HEK293 (cell line): ENCODE data around the gene TPM1.

ENCODE experiments used
- CTCF ChIA-PET: fragments of 350-600 bp; formaldehyde crosslinking; extraction: SDS; loops from one replicate; lab custom pipeline; 2021; ENCODE audit warnings: antibody characterized with exemption; lab: Yijun Ruan, JAX
- POLR2A ChIA-PET: fragments of 300-600 bp; formaldehyde crosslinking; extraction: SDS; loops from one replicate; lab custom pipeline; 2020; ENCODE audit warnings: antibody characterized with exemption, inconsistent platforms; lab: Yijun Ruan, JAX
- H3K27ac ChIP-seq: fragments of 200-500 bp; sonication (Bioruptor generic); 2 replicates; pipeline ENCODE4 v1.5.1; 2014; ENCODE audit warnings: low read depth, low read length, control low read depth, inconsistent platforms; ENCODE audit errors: extremely low read depth
- H3K36me3 ChIP-seq, 2 experiments: fragments of 200-500 bp in 1 of 2; sonication (Bioruptor generic) in 1 of 2; 1 replicate in 1 of 2; 2 replicates in 1 of 2; pipeline ENCODE4 v1.5.1; 2014 to 2017; ENCODE audit warnings: inconsistent platforms in 2 of 2, low read length in 2 of 2; ENCODE audit not compliant: control insufficient read depth in 2 of 2, insufficient read depth in 1 of 2
- H3K4me1 ChIP-seq: fragments of 200-500 bp; sonication (Bioruptor generic); 2 replicates; pipeline ENCODE4 v1.5.1; 2014; ENCODE audit warnings: mild to moderate bottlenecking, low read length, inconsistent platforms; ENCODE audit not compliant: control insufficient read depth, insufficient read depth
- H3K4me3 ChIP-seq: 2 replicates; pipeline ENCODE4 v1.5.1; 2011; ENCODE audit warnings: low read depth, mild to moderate bottlenecking, control low read depth, low read length, moderate library complexity
- H3K9me3 ChIP-seq: fragments of 200-500 bp; sonication (Bioruptor generic); 2 replicates; pipeline ENCODE4 v1.5.1; 2014; ENCODE audit warnings: low read depth, low read length, inconsistent platforms; ENCODE audit not compliant: control insufficient read depth, insufficient read depth
- AEBP2 ChIP-seq: fragments of 450-650 bp; formaldehyde crosslinking; IDR thresholded peaks from 2 replicates; pipeline ENCODE4 v1.5.1; 2016; ENCODE audit warnings: missing biosample characterization, missing genetic modification characterization, borderline replicate concordance
- INSM2 ChIP-seq: fragments of 450-650 bp; formaldehyde crosslinking; IDR thresholded peaks from 2 replicates; pipeline ENCODE4 v1.5.1; 2016; ENCODE audit warnings: missing biosample characterization, missing genetic modification characterization
- MYNN ChIP-seq: fragments of 450-650 bp; formaldehyde crosslinking; IDR thresholded peaks from 2 replicates; pipeline ENCODE4 v1.5.1; 2016; ENCODE audit warnings: missing biosample characterization, missing genetic modification characterization, borderline replicate concordance
- RBAK ChIP-seq: fragments of 450-650 bp; formaldehyde crosslinking; IDR thresholded peaks from 2 replicates; pipeline ENCODE4 v1.5.1; 2016; ENCODE audit warnings: missing biosample characterization, missing genetic modification characterization
- TCF7L2 ChIP-seq: IDR thresholded peaks from 2 replicates; pipeline ENCODE4 v1.6.1; 2011; ENCODE audit warnings: low read depth, mild to moderate bottlenecking, inconsistent platforms, low read length, moderate library complexity, borderline replicate concordance
- ZNF157 ChIP-seq: fragments of 450-650 bp; formaldehyde crosslinking; IDR thresholded peaks from 2 replicates; pipeline ENCODE4 v1.5.1; 2016; ENCODE audit warnings: missing biosample characterization, missing genetic modification characterization
- ZNF18 ChIP-seq: fragments of 450-650 bp; formaldehyde crosslinking; IDR thresholded peaks from 2 replicates; pipeline ENCODE4 v1.5.1; 2016; ENCODE audit warnings: missing biosample characterization, missing genetic modification characterization
- ZNF266 ChIP-seq: fragments of 450-650 bp; formaldehyde crosslinking; IDR thresholded peaks from 2 replicates; pipeline ENCODE4 v1.5.1; 2016; ENCODE audit warnings: missing biosample characterization, missing genetic modification characterization, low read depth
- ZNF473 ChIP-seq: fragments of 450-650 bp; formaldehyde crosslinking; IDR thresholded peaks from 2 replicates; pipeline ENCODE4 v1.5.1; 2017; ENCODE audit warnings: missing biosample characterization, missing genetic modification characterization
- ZNF558 ChIP-seq: fragments of 450-650 bp; formaldehyde crosslinking; IDR thresholded peaks from 2 replicates; pipeline ENCODE4 v1.5.1; 2016; ENCODE audit warnings: missing biosample characterization, missing genetic modification characterization
- ZNF596 ChIP-seq: fragments of 450-650 bp; IDR thresholded peaks from 2 replicates; pipeline ENCODE4 v1.5.0; 2018; ENCODE audit warnings: missing biosample characterization, mild to moderate bottlenecking, missing genetic modification characterization, moderate library complexity
- ZNF623 ChIP-seq: fragments of 450-650 bp; formaldehyde crosslinking; IDR thresholded peaks from 2 replicates; pipeline ENCODE4 v1.5.1; 2016; ENCODE audit warnings: missing biosample characterization, missing genetic modification characterization
- ZNF747 ChIP-seq: fragments of 450-650 bp; formaldehyde crosslinking; IDR thresholded peaks from 2 replicates; pipeline ENCODE4 v1.5.1; 2016; ENCODE audit warnings: missing biosample characterization, missing genetic modification characterization
- ZNF776 ChIP-seq: fragments of 450-650 bp; formaldehyde crosslinking; IDR thresholded peaks from 2 replicates; pipeline ENCODE4 v1.5.0; 2017; ENCODE audit warnings: missing biosample characterization, missing genetic modification characterization, borderline replicate concordance
- ZSCAN30 ChIP-seq: fragments of 450-650 bp; IDR thresholded peaks from 2 replicates; pipeline ENCODE4 v1.5.1; 2018; ENCODE audit warnings: missing biosample characterization, mild to moderate bottlenecking, missing genetic modification characterization, moderate library complexity
- TF ChIP-seq, protein P1 (sequence below): IDR thresholded peaks from 2 replicates; pipeline ENCODE4 v1.6.1; 2011; ENCODE audit warnings: mild to moderate bottlenecking, low read depth, low read length, borderline replicate concordance
- TF ChIP-seq, protein P2 (sequence below): fragments of 450-650 bp; formaldehyde crosslinking; IDR thresholded peaks from 2 replicates; pipeline ENCODE4 v1.5.1; 2016; ENCODE audit warnings: missing biosample characterization, missing genetic modification characterization
- TF ChIP-seq, protein P3 (sequence below): fragments of 450-650 bp; formaldehyde crosslinking; optimal IDR thresholded peaks from 2 replicates; pipeline ENCODE3; 2016; ENCODE audit warnings: missing biosample characterization, mild to moderate bottlenecking, missing genetic modification characterization
- TF ChIP-seq, protein P4 (sequence below): fragments of 450-650 bp; formaldehyde crosslinking; IDR thresholded peaks from 2 replicates; pipeline ENCODE4 v1.5.1; 2016; ENCODE audit warnings: missing biosample characterization, missing genetic modification characterization

Gene TPM1

DNA sequence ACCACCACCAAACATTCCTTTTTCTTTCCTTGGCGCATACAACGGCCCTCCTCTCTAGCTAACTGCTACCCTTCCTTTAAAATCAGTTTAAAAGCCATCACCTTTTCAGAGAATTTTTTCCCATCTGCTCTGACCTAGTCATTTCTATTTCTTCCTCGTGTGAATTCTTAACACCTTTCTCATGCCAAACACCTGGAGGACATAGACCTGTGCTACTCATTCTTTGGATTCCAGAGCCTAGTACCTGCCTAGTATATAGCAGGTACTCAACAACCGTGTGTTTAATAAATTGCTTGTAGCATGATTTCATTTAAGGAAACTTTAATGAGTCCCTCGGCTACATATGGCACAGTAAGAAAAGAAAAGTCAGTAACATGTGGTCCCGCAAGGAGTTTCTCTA is 2.0 kb upstream of the TPM1 start:
- Histone ChIP-seq H3K4me3 (no peak overlapping the region), H3K36me3 (peaks cover 0 to 6% of the 10 kb centered on the region in 2 experiments; a peak in 1 of 3 replicates), H3K9me3 (no peaks in the 10 kb centered on the region), H3K27ac (no peak overlapping the region), H3K4me1 (peaks cover 5% of the 10 kb centered on the region)
- POLR2A ChIA-PET: no interaction called here
- no peak for TF ChIP-seq MYNN (tag by site-specific recombination)
- TF ChIP-seq ZNF157 (tag by site-specific recombination): no peak
- TF ChIP-seq, protein P1, sequence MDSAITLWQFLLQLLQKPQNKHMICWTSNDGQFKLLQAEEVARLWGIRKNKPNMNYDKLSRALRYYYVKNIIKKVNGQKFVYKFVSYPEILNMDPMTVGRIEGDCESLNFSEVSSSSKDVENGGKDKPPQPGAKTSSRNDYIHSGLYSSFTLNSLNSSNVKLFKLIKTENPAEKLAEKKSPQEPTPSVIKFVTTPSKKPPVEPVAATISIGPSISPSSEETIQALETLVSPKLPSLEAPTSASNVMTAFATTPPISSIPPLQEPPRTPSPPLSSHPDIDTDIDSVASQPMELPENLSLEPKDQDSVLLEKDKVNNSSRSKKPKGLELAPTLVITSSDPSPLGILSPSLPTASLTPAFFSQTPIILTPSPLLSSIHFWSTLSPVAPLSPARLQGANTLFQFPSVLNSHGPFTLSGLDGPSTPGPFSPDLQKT: no peak
- no peak for TF ChIP-seq ZNF623
- no peak for TF ChIP-seq ZNF473
- TF ChIP-seq, protein P2, sequence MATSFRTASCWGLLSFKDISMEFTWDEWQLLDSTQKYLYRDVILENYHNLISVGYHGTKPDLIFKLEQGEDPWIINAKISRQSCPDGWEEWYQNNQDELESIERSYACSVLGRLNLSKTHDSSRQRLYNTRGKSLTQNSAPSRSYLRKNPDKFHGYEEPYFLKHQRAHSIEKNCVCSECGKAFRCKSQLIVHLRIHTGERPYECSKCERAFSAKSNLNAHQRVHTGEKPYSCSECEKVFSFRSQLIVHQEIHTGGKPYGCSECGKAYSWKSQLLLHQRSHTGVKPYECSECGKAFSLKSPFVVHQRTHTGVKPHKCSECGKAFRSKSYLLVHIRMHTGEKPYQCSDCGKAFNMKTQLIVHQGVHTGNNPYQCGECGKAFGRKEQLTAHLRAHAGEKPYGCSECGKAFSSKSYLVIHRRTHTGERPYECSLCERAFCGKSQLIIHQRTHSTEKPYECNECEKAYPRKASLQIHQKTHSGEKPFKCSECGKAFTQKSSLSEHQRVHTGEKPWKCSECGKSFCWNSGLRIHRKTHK: no peak
- TF ChIP-seq ZNF776 (tag by site-specific recombination): no peak
- TF ChIP-seq, protein P3, sequence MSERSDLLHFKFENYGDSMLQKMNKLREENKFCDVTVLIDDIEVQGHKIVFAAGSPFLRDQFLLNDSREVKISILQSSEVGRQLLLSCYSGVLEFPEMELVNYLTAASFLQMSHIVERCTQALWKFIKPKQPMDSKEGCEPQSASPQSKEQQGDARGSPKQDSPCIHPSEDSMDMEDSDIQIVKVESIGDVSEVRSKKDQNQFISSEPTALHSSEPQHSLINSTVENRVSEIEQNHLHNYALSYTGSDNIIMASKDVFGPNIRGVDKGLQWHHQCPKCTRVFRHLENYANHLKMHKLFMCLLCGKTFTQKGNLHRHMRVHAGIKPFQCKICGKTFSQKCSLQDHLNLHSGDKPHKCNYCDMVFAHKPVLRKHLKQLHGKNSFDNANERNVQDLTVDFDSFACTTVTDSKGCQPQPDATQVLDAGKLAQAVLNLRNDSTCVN (tag by site-specific recombination): no peak
- no peak for TF ChIP-seq RBAK (tag by site-specific recombination)
- CTCF ChIA-PET: interaction anchor here (1.5 to 3.2 kb wide), 2 partner anchors 7 to 54 kb away, joined by 4 to 16 read pairs; no protein-coding TSS in a partner anchor

DNA sequence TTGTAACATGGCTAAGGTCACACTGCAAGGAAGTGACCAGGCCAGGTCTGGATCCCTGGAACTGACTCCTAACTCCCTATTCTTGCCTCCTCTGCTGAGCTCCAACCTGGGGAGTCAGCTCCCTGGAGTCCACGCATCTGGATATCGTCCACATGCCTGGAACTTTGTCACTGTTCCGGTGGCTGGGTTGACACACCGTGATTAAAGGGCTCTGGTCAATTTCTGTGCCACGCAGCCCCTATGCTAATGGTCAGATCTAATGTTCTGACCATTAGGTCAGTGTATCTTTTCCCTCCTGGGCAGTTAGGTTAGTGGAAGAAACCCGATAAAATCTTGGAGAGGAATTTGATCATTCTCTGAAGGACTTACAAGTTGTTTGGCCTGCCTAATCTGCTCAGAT is 1.6 kb upstream of the TPM1 start:
- Histone ChIP-seq H3K4me3 (no peak overlapping the region), H3K27ac (no peak overlapping the region), H3K9me3 (no peaks in the 10 kb centered on the region), H3K4me1 (peaks cover 6% of the 10 kb centered on the region), H3K36me3 (peaks cover 0 to 6% of the 10 kb centered on the region in 2 experiments; a peak in 1 of 3 replicates)
- POLR2A ChIA-PET: no interaction called here
- CTCF ChIA-PET: no interaction called here
- TF ChIP-seq INSM2: no peak
- no peak for TF ChIP-seq ZNF266 (tag by site-specific recombination)
- no peak for TF ChIP-seq ZSCAN30
- no peak for TF ChIP-seq ZNF596
- no peak for TF ChIP-seq ZNF747 (tag by site-specific recombination)

GRCh38 chr15:63041402-63041973 is 1.1 kb upstream of the TPM1 start:
- Histone ChIP-seq H3K9me3 (no peaks in the 10 kb centered on the region), H3K4me3 (no peak overlapping the region), H3K4me1 (peaks cover 6% of the 10 kb centered on the region), H3K36me3 (peaks cover 0 to 6% of the 10 kb centered on the region in 2 experiments; a peak in 1 of 3 replicates), H3K27ac (no peak overlapping the region)
- ChIA-PET POLR2A (interaction anchor here (1.0 to 1.5 kb wide), 2 partner anchors 118 to 191 kb away, joined by 3 to 4 read pairs; no protein-coding TSS in a partner anchor), CTCF (interaction anchor here (0.7 kb wide), 1 partner anchor 197 kb away, joined by 3 read pairs; no protein-coding TSS in a partner anchor)
- no peak for TF ChIP-seq ZNF558
- TF ChIP-seq, protein P4, sequence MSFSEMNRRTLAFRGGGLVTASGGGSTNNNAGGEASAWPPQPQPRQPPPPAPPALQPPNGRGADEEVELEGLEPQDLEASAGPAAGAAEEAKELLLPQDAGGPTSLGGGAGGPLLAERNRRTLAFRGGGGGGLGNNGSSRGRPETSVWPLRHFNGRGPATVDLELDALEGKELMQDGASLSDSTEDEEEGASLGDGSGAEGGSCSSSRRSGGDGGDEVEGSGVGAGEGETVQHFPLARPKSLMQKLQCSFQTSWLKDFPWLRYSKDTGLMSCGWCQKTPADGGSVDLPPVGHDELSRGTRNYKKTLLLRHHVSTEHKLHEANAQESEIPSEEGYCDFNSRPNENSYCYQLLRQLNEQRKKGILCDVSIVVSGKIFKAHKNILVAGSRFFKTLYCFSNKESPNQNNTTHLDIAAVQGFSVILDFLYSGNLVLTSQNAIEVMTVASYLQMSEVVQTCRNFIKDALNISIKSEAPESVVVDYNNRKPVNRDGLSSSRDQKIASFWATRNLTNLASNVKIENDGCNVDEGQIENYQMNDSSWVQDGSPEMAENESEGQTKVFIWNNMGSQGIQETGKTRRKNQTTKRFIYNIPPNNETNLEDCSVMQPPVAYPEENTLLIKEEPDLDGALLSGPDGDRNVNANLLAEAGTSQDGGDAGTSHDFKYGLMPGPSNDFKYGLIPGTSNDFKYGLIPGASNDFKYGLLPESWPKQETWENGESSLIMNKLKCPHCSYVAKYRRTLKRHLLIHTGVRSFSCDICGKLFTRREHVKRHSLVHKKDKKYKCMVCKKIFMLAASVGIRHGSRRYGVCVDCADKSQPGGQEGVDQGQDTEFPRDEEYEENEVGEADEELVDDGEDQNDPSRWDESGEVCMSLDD (tag by site-specific recombination): no peak
- TF ChIP-seq ZNF18 (tag by site-specific recombination): no peak
- TF ChIP-seq MYNN (tag by site-specific recombination): no peak
- TF ChIP-seq ZNF623: no peak
- no peak for TF ChIP-seq AEBP2 (tag by site-specific recombination)
- no peak for TF ChIP-seq TCF7L2
